AG09319 (cell line): ENCODE data around the gene CHST11.

Source experiments
- DNase-seq: peaks from one replicate; pipeline ENCODE4 v3.0.0-alpha.2; 2010; ENCODE audit warnings: low read depth; ENCODE audit errors: extremely low read depth
- CTCF ChIP-seq: IDR thresholded peaks from 2 replicates; pipeline ENCODE4 v1.5.1; 2011; ENCODE audit warnings: low read depth, mild to moderate bottlenecking, inconsistent platforms, low read length, moderate library complexity

Gene CHST11

GRCh38 chr12:104752881-104753280 lies 296.1 kb downstream of the CHST11 start:
- no peak for TF ChIP-seq CTCF
- no peak for DNase-seq

- TF ChIP-seq CTCF: no peak
These were observed 300.2 kb downstream of the CHST11 start for GRCh38 chr12:104756901-104757300.

GRCh38 chr12:104758771-104759170 lies 302.0 kb downstream of the CHST11 start:
- no peak for DNase-seq
- TF ChIP-seq CTCF: no peak

More at GRCh38 chr12:104756901-104757300, 300.2 kb downstream of the CHST11 start:
- DNase-seq: no peak

GRCh38 chr12:104761091-104761490 lies 304.3 kb downstream of the CHST11 start:
- no peak for TF ChIP-seq CTCF
- no peak for DNase-seq

GRCh38 chr12:104761611-104762010 lies 304.9 kb downstream of the CHST11 start:
- TF ChIP-seq CTCF: no peak
- no peak for DNase-seq

GRCh38 chr12:104763168-104763805 lies 306.5 kb downstream of the CHST11 start:
- TF ChIP-seq CTCF: no peak
- DNase-seq: no peak

GRCh38 chr12:104764225-104765091 lies 307.7 kb downstream of the CHST11 start:
- no peak for TF ChIP-seq CTCF
- DNase-seq: no peak
